ENCODE data around the gene NPEPL1. TPM values are rescaled to one million over a fixed set of nuclear protein-coding genes. Genes with fewer than 3 reads are reported as not detected.

NPEPL1 gene
- total RNA-seq, 1 donor from 2014 or later: 37.6 TPM

GRCh38 chr20:58664883-58665282 is 27.7 kb upstream of the NPEPL1 start:
- Mint-ChIP-seq H3K4me3 (ENCODE audit: unreplicated experiment) (no peak overlapping the region), H3K4me1 (ENCODE audit: unreplicated experiment) (peaks cover 20% of the 10 kb centered on the region), H3K27ac (ENCODE audit: unreplicated experiment) (no peak overlapping the region), H3K27me3 (ENCODE audit: unreplicated experiment) (no peaks in the 10 kb centered on the region), H3K9me3 (ENCODE audit: unreplicated experiment) (no peaks in the 10 kb centered on the region), H3K36me3 (ENCODE audit: low read depth, unreplicated experiment) (no peaks in the 10 kb centered on the region)
- DNase-seq (ENCODE audit: low spot score): no peak
- no peak for TF ChIP-seq CTCF (IDR thresholded peaks at IDR 0.05; ENCODE audit: unreplicated experiment)

- peaks cover 5% of the 10 kb centered on the region for H3K36me3 Mint-ChIP-seq (ENCODE audit: low read depth, unreplicated experiment)
- H3K27ac Mint-ChIP-seq (ENCODE audit: unreplicated experiment): no peak overlapping the region
- H3K27me3 Mint-ChIP-seq (ENCODE audit: unreplicated experiment): no peaks in the 10 kb centered on the region
- H3K9me3 Mint-ChIP-seq (ENCODE audit: unreplicated experiment): no peaks in the 10 kb centered on the region
- peaks cover 14% of the 10 kb centered on the region for H3K4me1 Mint-ChIP-seq (ENCODE audit: unreplicated experiment)
- TF ChIP-seq CTCF (IDR thresholded peaks at IDR 0.05; ENCODE audit: unreplicated experiment): no peak
- no peak for DNase-seq (ENCODE audit: low spot score)
- no peak overlapping the region for H3K4me3 Mint-ChIP-seq (ENCODE audit: unreplicated experiment)
These were observed 27.0 kb upstream of the NPEPL1 start for GRCh38 chr20:58665606-58666005.

- Mint-ChIP-seq H3K4me3 (ENCODE audit: unreplicated experiment) (no peak overlapping the region), H3K4me1 (ENCODE audit: unreplicated experiment) (peaks cover 6% of the 10 kb centered on the region), H3K36me3 (ENCODE audit: low read depth, unreplicated experiment) (peaks cover 6% of the 10 kb centered on the region), H3K9me3 (ENCODE audit: unreplicated experiment) (no peaks in the 10 kb centered on the region), H3K27me3 (ENCODE audit: unreplicated experiment) (no peaks in the 10 kb centered on the region), H3K27ac (ENCODE audit: unreplicated experiment) (no peak overlapping the region)
- DNase-seq (ENCODE audit: low spot score): no peak
- TF ChIP-seq CTCF (IDR thresholded peaks at IDR 0.05; ENCODE audit: unreplicated experiment): no peak
These were observed 25.9 kb upstream of the NPEPL1 start for GRCh38 chr20:58666702-58667101.

- Mint-ChIP-seq H3K27ac (ENCODE audit: unreplicated experiment) (no peak overlapping the region), H3K36me3 (ENCODE audit: low read depth, unreplicated experiment) (peaks cover 6% of the 10 kb centered on the region), H3K27me3 (ENCODE audit: unreplicated experiment) (no peaks in the 10 kb centered on the region)
These were observed 24.6 kb upstream of the NPEPL1 start for GRCh38 chr20:58667975-58668374.

GRCh38 chr20:58668901-58669286 is 23.7 kb upstream of the NPEPL1 start:
- H3K27ac Mint-ChIP-seq (ENCODE audit: unreplicated experiment): no peak overlapping the region
- H3K9me3 Mint-ChIP-seq (ENCODE audit: unreplicated experiment): no peaks in the 10 kb centered on the region
- H3K4me3 Mint-ChIP-seq (ENCODE audit: unreplicated experiment): no peak overlapping the region
- no peak for DNase-seq (ENCODE audit: low spot score)
- no peaks in the 10 kb centered on the region for H3K4me1 Mint-ChIP-seq (ENCODE audit: unreplicated experiment)
- TF ChIP-seq CTCF (IDR thresholded peaks at IDR 0.05; ENCODE audit: unreplicated experiment): no peak
- peaks cover 6% of the 10 kb centered on the region for H3K36me3 Mint-ChIP-seq (ENCODE audit: low read depth, unreplicated experiment)
- no peaks in the 10 kb centered on the region for H3K27me3 Mint-ChIP-seq (ENCODE audit: unreplicated experiment)

More at GRCh38 chr20:58667975-58668374, 24.6 kb upstream of the NPEPL1 start:
- no peaks in the 10 kb centered on the region for H3K9me3 Mint-ChIP-seq (ENCODE audit: unreplicated experiment)
- TF ChIP-seq CTCF (IDR thresholded peaks at IDR 0.05; ENCODE audit: unreplicated experiment): no peak
- DNase-seq (ENCODE audit: low spot score): no peak
- no peak overlapping the region for H3K4me3 Mint-ChIP-seq (ENCODE audit: unreplicated experiment)
- H3K4me1 Mint-ChIP-seq (ENCODE audit: unreplicated experiment): no peaks in the 10 kb centered on the region

Data from endothelial cell (in vitro differentiated cells).